ENCODE data around the gene OSBPL1A.

OSBPL1A gene

GRCh38 chr18:24115628-24116027 lies 282.0 kb downstream of the OSBPL1A start:
- DNase-seq = no peak

GRCh38 chr18:24114924-24115549 lies 282.6 kb downstream of the OSBPL1A start:
- no peak for DNase-seq

GRCh38 chr18:24112874-24113615 lies 284.6 kb downstream of the OSBPL1A start:
- DNase-seq = no peak

GRCh38 chr18:24112464-24112863 lies 285.2 kb downstream of the OSBPL1A start:
- no peak for DNase-seq
